Neuronal stem cell (in vitro differentiated cells): ENCODE measurements around the gene DNHD1.

ENCODE experiments used
- DNase-seq: peaks from one replicate; pipeline ENCODE4 v3.0.0-alpha.2; 2013; ENCODE audit warnings: low spot score
- H2AFZ ChIP-seq: one replicate; pipeline ENCODE4 v1.6.1; 2013; ENCODE audit warnings: mild to moderate bottlenecking, low read length, inconsistent platforms
- H2AK5ac ChIP-seq: 2 replicates; pipeline ENCODE4 v1.6.1; 2013; ENCODE audit warnings: low read depth, mild to moderate bottlenecking, inconsistent platforms, low read length, moderate library complexity, mixed read lengths
- H2BK120ac ChIP-seq: 2 replicates; pipeline ENCODE4 v1.6.1; 2013; ENCODE audit warnings: low read depth, mild to moderate bottlenecking, inconsistent platforms, low read length, moderate library complexity, mixed read lengths
- H2BK12ac ChIP-seq: one replicate; pipeline ENCODE4 v1.6.1; 2013; ENCODE audit warnings: low read length, inconsistent platforms
- H2BK15ac ChIP-seq: 2 replicates; pipeline ENCODE4 v1.6.1; 2013; ENCODE audit warnings: mild to moderate bottlenecking, low read length, inconsistent platforms, mixed read lengths
- H2BK5ac ChIP-seq: one replicate; pipeline ENCODE4 v1.6.1; 2013; ENCODE audit warnings: inconsistent platforms, mild to moderate bottlenecking, low read length, moderate library complexity
- H3K14ac ChIP-seq: one replicate; pipeline ENCODE4 v1.6.1; 2013; ENCODE audit warnings: low read length, inconsistent platforms
- H3K18ac ChIP-seq: 2 replicates; pipeline ENCODE4 v1.6.1; 2013; ENCODE audit warnings: low read length, inconsistent platforms
- H3K23ac ChIP-seq: 2 replicates; pipeline ENCODE4 v1.6.1; 2013; ENCODE audit warnings: low read depth, mild to moderate bottlenecking, mixed read lengths, low read length, inconsistent platforms; ENCODE audit not compliant: poor library complexity
- H3K27ac ChIP-seq: replicated peaks from 3 replicates; pipeline ENCODE4 v1.5.1; 2013; ENCODE audit warnings: low read length, inconsistent platforms
- H3K27me3 ChIP-seq, 3 experiments: 2 replicates each; pipeline ENCODE4 v1.6.1; 2013; ENCODE audit warnings: low read length in 3 of 3, mild to moderate bottlenecking in 2 of 3, inconsistent platforms in 1 of 3, low read depth in 1 of 3, mixed read lengths in 1 of 3, moderate library complexity in 1 of 3; ENCODE audit not compliant: control insufficient read depth in 3 of 3, insufficient read depth in 3 of 3
- H3K36me3 ChIP-seq, 2 donors: replicated peaks in 1 of 2; 2 replicates each; pipeline ENCODE4 v1.6.1; 2013; ENCODE audit warnings: low read length in 2 of 2; ENCODE audit not compliant: control insufficient read depth in 2 of 2, insufficient read depth in 2 of 2
- H3K4ac ChIP-seq: 2 replicates; pipeline ENCODE4 v1.6.1; 2013; ENCODE audit warnings: inconsistent platforms, mild to moderate bottlenecking, low read length, moderate library complexity
- H3K4me1 ChIP-seq, 2 donors: 1 replicate in 1 of 2; 2 replicates in 1 of 2; pipeline ENCODE4 v1.6.1; 2013; ENCODE audit warnings: low read length in 2 of 2, low read depth in 1 of 2; ENCODE audit not compliant: control insufficient read depth in 2 of 2, insufficient read depth in 1 of 2
- H3K4me2 ChIP-seq: one replicate; pipeline ENCODE4 v1.6.1; 2013; ENCODE audit warnings: mild to moderate bottlenecking, low read length, inconsistent platforms; ENCODE audit not compliant: insufficient read depth, poor library complexity, severe bottlenecking
- H3K4me3 ChIP-seq, 2 donors: 2 replicates each; pipeline ENCODE4 v1.5.1; 2013; ENCODE audit warnings: low read length in 2 of 2, mild to moderate bottlenecking in 2 of 2, inconsistent platforms in 1 of 2, moderate library complexity in 1 of 2
- H3K79me1 ChIP-seq: one replicate; pipeline ENCODE4 v1.6.1; 2013; ENCODE audit warnings: low read depth, mild to moderate bottlenecking, inconsistent platforms, low read length, moderate library complexity
- H3K9ac ChIP-seq: one replicate; pipeline ENCODE4 v1.6.1; 2013; ENCODE audit warnings: mild to moderate bottlenecking, low read depth, low read length, inconsistent platforms; ENCODE audit not compliant: poor library complexity
- H3K9me3 ChIP-seq, 2 donors: replicated peaks in 1 of 2; 2 replicates each; pipeline versions ENCODE3 to v1.6.1; 2013; ENCODE audit warnings: low read length in 2 of 2, mild to moderate bottlenecking in 2 of 2, inconsistent platforms in 1 of 2, low read depth in 1 of 2, mixed read lengths in 1 of 2, moderate library complexity in 1 of 2; ENCODE audit not compliant: control insufficient read depth in 2 of 2, insufficient read depth in 1 of 2
- H4K8ac ChIP-seq: one replicate; pipeline ENCODE4 v1.6.1; 2013; ENCODE audit warnings: low read depth, mild to moderate bottlenecking, inconsistent platforms, low read length, moderate library complexity
- H4K91ac ChIP-seq: one replicate; pipeline ENCODE4 v1.6.1; 2013; ENCODE audit warnings: low read length, low read depth, mild to moderate bottlenecking, inconsistent platforms; ENCODE audit not compliant: poor library complexity
- WGBS, 2 donors: extraction: QIAGEN DNeasy Blood & Tissue Kit; methylation state at CpG; one replicate each; pipeline ENCODE4 v1.1.7; 2013; ENCODE audit warnings: missing lambda C conversion rate in 2 of 2, mixed read lengths in 1 of 2; ENCODE audit not compliant: insufficient read length in 2 of 2, insufficient replicate concordance in 1 of 2; ENCODE audit errors: extremely low coverage in 2 of 2; 5-methylcytosine and 5-hydroxymethylcytosine counted together

Gene DNHD1

DNA sequence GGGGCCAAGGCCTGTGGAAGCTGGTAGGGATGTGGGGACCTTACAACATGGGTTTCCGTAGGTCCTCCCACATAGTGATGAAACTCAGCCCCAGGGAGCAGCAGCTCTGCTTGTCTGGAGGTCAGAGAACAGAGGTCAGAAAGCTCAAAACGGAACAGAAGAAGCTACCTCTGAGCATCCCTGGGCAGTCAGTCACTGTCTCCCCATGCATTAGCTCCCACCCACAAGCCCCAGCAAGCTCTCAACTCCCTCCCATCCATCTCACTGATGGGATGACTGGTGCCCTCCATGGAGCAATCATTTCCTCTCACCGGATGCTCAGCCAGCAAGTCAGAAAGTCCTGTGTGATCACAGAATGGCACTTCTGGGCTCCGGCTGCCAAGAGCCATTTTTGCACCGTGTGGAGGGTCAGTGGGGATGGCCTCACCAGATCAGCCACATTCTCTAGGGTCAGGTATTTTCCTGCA lies 120.3 kb downstream of the DNHD1 start:
- no peak overlapping the region for H2AK5ac ChIP-seq
- no peak overlapping the region for H3K4me2 ChIP-seq
- H3K79me1 ChIP-seq, result peaks cover 3% of the 10 kb centered on the region
- H4K8ac ChIP-seq, result no peak overlapping the region
- no peak overlapping the region for H3K14ac ChIP-seq
- H3K9me3 ChIP-seq, result no peaks in the 10 kb centered on the region
- no peak overlapping the region for H2BK12ac ChIP-seq
- no peak overlapping the region for H4K91ac ChIP-seq
- no peak overlapping the region for H2BK5ac ChIP-seq
- no peak overlapping the region for H2BK120ac ChIP-seq
- no peak overlapping the region for H2AFZ ChIP-seq
- H3K27ac ChIP-seq, result no peak overlapping the region
- H3K4me3 ChIP-seq, result no peak overlapping the region
- H2BK15ac ChIP-seq, result no peak overlapping the region
- H3K23ac ChIP-seq, result no peak overlapping the region
- peaks cover 4 to 15% of the 10 kb centered on the region in 2 donors for H3K4me1 ChIP-seq
- H3K27me3 ChIP-seq, result no peaks in the 10 kb centered on the region
- no CpG with 5 or more reads among the region's 5 CpGs for WGBS, 2 donors
- H3K9ac ChIP-seq, result no peak overlapping the region
- H3K36me3 ChIP-seq, result peaks cover 3 to 24% of the 10 kb centered on the region in 2 donors
- H3K18ac ChIP-seq, result no peak overlapping the region
- no peak overlapping the region for H3K4ac ChIP-seq
- DNase-seq, result no peak

- Histone ChIP-seq H2AFZ (peak overlapping the region; percentile 87), H3K18ac (no peak overlapping the region), H3K79me1 (peaks cover 3% of the 10 kb centered on the region), H2BK120ac (no peak overlapping the region), H3K27me3 (no peaks in the 10 kb centered on the region), H3K4me3 (peak overlapping the region; percentile 62 to 79), H3K9me3 (no peaks in the 10 kb centered on the region), H3K9ac (peak overlapping the region; percentile 81), H3K27ac (no peak overlapping the region), H2AK5ac (peak overlapping the region; percentile 50), H3K4me2 (peak overlapping the region; percentile 91), H3K36me3 (peaks cover 3 to 34% of the 10 kb centered on the region in 2 donors), H4K91ac (no peak overlapping the region), H3K4me1 (peaks cover 4 to 8% of the 10 kb centered on the region in 2 donors), H3K4ac (no peak overlapping the region), H2BK5ac (no peak overlapping the region), H2BK12ac (no peak overlapping the region), H3K14ac (no peak overlapping the region), H4K8ac (peak overlapping the region; percentile 75), H2BK15ac (no peak overlapping the region), H3K23ac (no peak overlapping the region)
- WGBS, 2 donors, result no CpG with 5 or more reads among the region's 15 CpGs
- DNase-seq, result no peak
Observed at GRCh38 chr11:6618117-6619003, 121.3 kb downstream of the DNHD1 start.

DNA sequence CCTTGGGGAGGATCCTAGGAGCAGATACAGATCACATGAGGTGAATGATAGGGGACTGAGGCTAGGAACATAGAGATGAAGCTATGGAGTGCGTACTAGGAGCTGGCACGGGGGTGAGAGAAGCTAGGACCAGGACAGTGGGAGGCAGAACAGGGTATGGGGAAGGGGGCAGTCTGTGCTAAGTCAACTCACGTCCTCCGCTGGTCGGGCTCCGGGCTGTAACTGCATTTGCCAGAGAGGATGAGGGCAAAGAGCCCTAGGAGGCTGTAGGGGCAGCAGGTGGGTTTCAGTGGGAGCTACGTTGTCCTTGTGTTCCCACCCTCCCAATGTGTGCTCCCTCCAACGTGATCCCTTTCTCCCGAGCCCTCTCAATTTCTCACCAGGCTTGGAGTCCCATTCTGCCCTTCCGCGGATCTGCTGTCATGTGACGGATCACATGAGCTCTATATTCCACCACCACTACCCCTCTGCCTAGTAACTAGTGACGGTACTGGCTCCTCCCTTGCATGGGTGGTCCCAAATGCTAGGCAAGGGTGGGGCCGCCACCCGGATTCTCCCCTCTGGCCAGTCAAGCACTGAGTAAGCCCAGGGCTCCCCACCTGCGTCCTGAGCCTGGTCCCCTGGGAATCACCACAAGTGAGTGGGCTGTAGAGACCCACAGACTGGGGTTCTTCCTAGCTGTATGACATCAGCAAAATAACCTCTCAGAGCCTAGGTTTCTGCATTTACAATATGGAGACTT lies 122.1 kb downstream of the DNHD1 start, which contains the start of gene TPP1:
Gene TPP1, minus strand, starts transcription at position 419 of the 742 bp plus-strand sequence. Its CDS starts 22 bp downstream, at position 397.
- peaks cover 4 to 8% of the 10 kb centered on the region in 2 donors for H3K4me1 ChIP-seq
- H3K36me3 ChIP-seq, result peaks cover 4 to 39% of the 10 kb centered on the region in 2 donors
- DNase-seq, result peak; percentile 92
- no peak within 1 kb of the TSS for H3K14ac ChIP-seq
- H3K4me3 ChIP-seq, result peak within 1 kb of the TSS; percentile 62 to 79
- H4K8ac ChIP-seq, result peak within 1 kb of the TSS; percentile 75
- no peak within 1 kb of the TSS for H2BK15ac ChIP-seq
- H3K9ac ChIP-seq, result peak within 1 kb of the TSS; percentile 81
- H3K4ac ChIP-seq, result no peak within 1 kb of the TSS
- H2BK5ac ChIP-seq, result no peak within 1 kb of the TSS
- no peak within 1 kb of the TSS for H2BK120ac ChIP-seq
- H2BK12ac ChIP-seq, result no peak within 1 kb of the TSS
- peak within 1 kb of the TSS; percentile 87 for H2AFZ ChIP-seq
- no peak within 1 kb of the TSS for H3K27ac ChIP-seq
- peak within 1 kb of the TSS; percentile 91 for H3K4me2 ChIP-seq
- H2AK5ac ChIP-seq, result peak within 1 kb of the TSS; percentile 50
- H3K9me3 ChIP-seq, result no peaks in the 10 kb centered on the region
- no peaks in the 10 kb centered on the region for H3K27me3 ChIP-seq
- no peak within 1 kb of the TSS for H4K91ac ChIP-seq
- no CpG with 5 or more reads among the region's 16 CpGs for WGBS, 2 donors
- H3K79me1 ChIP-seq, result peaks cover 3% of the 10 kb centered on the region
- no peak within 1 kb of the TSS for H3K18ac ChIP-seq
- no peak within 1 kb of the TSS for H3K23ac ChIP-seq

DNA sequence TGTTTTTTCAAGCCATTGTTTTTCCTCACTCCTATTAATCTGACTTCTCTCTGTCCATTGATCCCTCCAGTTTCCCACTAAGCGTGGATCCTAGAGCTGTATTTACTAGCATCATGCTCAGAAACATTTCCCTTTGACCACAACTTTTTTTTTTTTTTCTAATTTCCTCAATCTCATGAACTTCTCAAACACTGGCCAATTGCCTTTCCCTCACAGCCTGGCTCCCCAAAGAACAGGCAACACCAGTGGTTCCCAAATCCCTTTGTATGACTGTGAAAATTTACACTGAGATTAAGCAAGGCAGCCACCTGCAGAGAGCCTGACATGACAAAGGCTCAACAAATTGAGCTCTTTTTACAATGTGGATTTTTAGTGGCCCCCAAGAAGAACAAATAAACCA lies 123.6 kb downstream of the DNHD1 start:
- peaks cover 3% of the 10 kb centered on the region for H3K79me1 ChIP-seq
- no peaks in the 10 kb centered on the region for H3K9me3 ChIP-seq
- H3K27me3 ChIP-seq, result no peaks in the 10 kb centered on the region
- no peak overlapping the region for H2AFZ ChIP-seq
- H3K4me1 ChIP-seq, result peaks cover 4 to 8% of the 10 kb centered on the region in 2 donors
- no peak overlapping the region for H3K4ac ChIP-seq
- H3K9ac ChIP-seq, result no peak overlapping the region
- no peak overlapping the region for H2AK5ac ChIP-seq
- no peak overlapping the region for H3K27ac ChIP-seq
- H4K8ac ChIP-seq, result no peak overlapping the region
- peaks cover 12 to 39% of the 10 kb centered on the region in 2 donors for H3K36me3 ChIP-seq
- no peak overlapping the region for H2BK120ac ChIP-seq
- WGBS, 2 donors, result no CpG with 5 or more reads among the region's 1 CpG
- H3K4me3 ChIP-seq, result no peak overlapping the region
- H4K91ac ChIP-seq, result no peak overlapping the region
- no peak overlapping the region for H3K18ac ChIP-seq
- no peak overlapping the region for H2BK15ac ChIP-seq
- no peak overlapping the region for H3K14ac ChIP-seq
- DNase-seq, result no peak
- no peak overlapping the region for H2BK5ac ChIP-seq
- no peak overlapping the region for H3K23ac ChIP-seq
- H2BK12ac ChIP-seq, result no peak overlapping the region
- no peak overlapping the region for H3K4me2 ChIP-seq
